Keratinocyte (primary cell): ENCODE measurements around the gene CENPH.

Experiments used
- EZH2 ChIP-seq: IDR thresholded peaks from one replicate; pipeline ENCODE4 v1.6.1; 2012; ENCODE audit warnings: inconsistent platforms, mild to moderate bottlenecking, low read length, moderate library complexity
- TF ChIP-seq, protein P1 (sequence below), 3 experiments: IDR thresholded peaks in 1 of 3; conservative IDR thresholded peaks in 1 of 3; optimal IDR thresholded peaks in 1 of 3; 2 replicates in 2 of 3; 3 replicates in 1 of 3; pipeline versions ENCODE3 to v1.5.1; 2011; ENCODE audit warnings: low read length in 3 of 3, mild to moderate bottlenecking in 3 of 3, moderate library complexity in 2 of 3, control low read depth in 1 of 3, inconsistent platforms in 1 of 3; ENCODE audit not compliant: insufficient read depth in 2 of 3; ENCODE audit errors: extremely low read depth in 1 of 3

DNA sequence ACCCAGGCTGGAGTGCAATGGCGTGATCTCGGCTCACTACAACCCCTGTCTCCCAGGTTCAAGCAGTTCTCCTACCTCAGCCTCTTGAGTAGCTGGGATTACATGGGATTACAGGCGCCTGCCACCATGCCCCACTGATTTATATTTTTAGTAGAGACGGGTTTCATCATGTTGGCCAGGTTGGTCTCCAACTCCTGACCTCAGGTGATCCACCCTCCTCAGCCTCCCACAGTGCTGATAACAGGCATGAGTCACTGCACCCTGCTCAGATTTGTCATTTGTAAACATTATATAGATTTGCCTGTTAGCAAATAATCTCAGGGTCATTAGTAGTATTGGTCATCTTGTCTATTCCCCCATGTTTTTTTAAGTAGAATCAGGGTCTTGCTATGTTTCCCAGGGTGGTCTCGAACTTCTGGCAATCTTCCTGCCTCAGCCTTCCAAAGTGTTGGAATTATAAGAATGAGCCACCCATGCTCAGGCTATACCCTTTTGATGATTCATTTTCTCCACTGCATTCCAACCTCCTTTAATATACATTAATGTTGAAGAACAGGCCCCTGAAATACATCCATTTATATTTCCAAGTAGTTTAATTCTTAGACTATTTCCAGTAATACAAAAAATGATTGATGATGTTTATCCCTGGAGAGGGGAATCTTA lies 17.3 kb downstream of the CENPH start:
- TF ChIP-seq, protein P1, sequence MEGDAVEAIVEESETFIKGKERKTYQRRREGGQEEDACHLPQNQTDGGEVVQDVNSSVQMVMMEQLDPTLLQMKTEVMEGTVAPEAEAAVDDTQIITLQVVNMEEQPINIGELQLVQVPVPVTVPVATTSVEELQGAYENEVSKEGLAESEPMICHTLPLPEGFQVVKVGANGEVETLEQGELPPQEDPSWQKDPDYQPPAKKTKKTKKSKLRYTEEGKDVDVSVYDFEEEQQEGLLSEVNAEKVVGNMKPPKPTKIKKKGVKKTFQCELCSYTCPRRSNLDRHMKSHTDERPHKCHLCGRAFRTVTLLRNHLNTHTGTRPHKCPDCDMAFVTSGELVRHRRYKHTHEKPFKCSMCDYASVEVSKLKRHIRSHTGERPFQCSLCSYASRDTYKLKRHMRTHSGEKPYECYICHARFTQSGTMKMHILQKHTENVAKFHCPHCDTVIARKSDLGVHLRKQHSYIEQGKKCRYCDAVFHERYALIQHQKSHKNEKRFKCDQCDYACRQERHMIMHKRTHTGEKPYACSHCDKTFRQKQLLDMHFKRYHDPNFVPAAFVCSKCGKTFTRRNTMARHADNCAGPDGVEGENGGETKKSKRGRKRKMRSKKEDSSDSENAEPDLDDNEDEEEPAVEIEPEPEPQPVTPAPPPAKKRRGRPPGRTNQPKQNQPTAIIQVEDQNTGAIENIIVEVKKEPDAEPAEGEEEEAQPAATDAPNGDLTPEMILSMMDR (optimal IDR thresholded peaks at IDR 0.05 in 1 of 3, IDR thresholded peaks at IDR 0.05 in 1 of 3, conservative IDR thresholded peaks at IDR 0.05 in 1 of 3; ENCODE audit: extremely low read depth in 1 of 3, insufficient read depth in 2 of 3, low read length in 3 of 3), result no peak
- TF ChIP-seq EZH2, result no peak
